Activated gamma-delta T cell treated with Interleukin-2 at 50 U/mL for 16 hours (primary cell): ENCODE data around the gene CAMTA2.
"Not testable (repeated sequence)": the region's sequence is repeated elsewhere in the genome, so short reads cannot be mapped to it uniquely, and the experiment has no call there.

ENCODE experiments used
- DNase-seq: peaks from one replicate; pipeline ENCODE4 v3.0.0-alpha.2; 2020

Gene CAMTA2

DNA sequence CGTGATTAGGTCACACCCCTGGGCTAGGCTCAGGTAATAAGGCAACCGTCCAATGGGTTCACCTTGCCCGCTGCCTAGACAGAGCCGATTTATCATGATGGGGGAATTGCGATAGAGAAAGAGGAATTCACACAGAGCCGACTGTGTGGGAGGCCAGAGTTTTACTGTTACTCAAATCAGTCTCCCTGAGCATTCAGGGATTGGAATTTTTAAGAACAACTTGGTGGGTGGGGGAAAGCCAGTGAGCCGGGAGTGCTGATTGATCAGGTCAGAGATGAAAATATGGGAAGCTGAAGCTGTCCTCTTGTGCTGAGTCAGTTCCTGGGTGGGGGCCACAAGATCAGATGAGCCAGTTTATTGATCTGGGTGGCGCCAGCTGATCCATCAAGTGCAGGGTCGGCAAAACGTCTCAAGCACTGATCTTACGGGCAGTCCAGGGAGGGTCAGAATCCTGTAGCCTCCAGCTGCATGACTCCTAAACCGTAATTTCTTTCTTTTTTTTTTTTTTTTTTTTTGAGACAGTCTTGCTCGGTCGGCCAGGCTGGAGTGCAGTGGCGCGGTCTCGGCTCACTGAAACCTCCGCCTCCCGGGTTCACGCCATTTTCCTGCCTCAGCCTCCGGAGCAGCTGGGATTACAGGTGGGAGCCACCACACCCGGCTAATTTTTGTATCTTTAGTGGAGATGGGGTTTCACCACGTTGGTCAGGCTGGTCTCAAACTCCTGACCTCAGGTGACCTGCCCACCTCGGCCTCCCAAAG lies 60.7 kb downstream of the CAMTA2 start:
- not testable (repeated sequence) for DNase-seq

DNA sequence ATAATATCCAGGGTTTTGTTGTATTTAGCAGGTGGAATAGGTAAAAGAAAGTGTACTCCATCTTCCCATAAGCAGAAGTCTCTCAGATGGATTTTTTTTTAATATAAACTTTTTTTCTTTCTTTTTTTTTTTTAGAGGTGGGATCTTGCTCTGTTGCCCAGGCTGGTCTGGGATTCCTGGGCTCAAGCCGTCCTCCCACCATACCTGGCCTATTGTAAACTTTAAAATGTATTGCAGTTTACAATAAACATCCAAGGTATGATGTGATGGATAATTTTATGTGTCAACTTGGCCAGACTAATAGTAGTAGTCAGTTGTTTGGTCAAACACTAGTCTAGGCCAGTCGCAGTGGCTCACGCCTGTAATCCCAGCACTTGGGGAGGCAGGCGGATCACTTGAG lies 66.2 kb downstream of the CAMTA2 start:
- no peak for DNase-seq

DNA sequence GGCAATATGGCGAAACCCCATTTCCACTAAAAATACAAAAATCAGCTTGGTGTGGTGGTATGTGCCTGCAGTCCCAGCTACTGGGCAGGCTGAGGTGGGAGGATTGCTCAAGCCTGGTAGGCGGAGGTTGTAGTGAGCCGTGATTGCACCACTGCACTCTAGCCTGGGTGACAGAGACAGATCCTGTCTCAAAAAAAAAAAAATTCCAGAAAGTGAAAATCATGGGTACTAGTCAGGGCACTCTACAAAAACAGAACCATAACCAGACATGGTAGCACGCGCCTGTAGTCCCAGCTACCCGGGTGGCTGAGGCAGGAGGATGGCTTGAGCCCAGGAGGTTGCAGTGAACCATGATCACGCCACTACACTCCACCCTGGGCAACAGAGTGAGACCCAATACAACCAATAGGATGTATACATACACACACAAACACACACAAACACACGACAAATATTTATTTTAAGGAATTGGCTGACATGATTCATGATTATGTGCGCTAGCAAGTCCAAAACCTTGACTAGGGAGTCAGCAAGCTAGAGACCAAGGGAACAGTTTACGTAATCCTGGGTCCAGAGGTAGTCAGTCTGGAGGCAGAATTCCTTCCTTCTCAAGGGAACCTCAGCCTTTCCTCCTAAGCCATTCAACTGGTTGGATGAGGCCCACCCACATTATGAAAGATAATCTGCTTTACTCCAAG lies 67.0 kb downstream of the CAMTA2 start:
- DNase-seq: no peak

DNA sequence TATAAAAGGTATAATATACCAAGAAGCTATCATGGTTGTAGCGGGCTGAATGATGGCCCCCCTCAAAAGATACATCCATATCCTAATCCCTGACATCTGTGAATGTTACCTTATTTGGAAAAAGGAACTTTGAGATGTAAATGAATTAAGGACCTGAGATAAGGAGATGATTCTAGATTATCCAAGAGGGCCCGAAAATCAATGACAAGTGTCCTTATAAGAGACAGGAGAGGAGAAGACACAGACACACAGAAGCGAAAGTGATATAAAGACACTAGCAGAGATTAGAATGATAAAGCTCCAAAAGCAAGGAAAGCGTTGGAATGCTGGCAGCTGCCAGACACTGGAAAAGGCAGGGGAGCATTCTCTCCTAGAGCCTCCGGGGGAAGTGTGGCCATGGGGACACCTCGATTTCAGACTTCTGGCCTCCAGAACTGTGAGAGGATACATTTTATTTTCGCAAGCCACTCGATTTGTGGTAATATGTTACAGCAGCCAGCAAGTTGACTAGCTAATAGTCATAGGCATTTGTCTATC lies 67.9 kb downstream of the CAMTA2 start:
- no peak for DNase-seq
